Measurements from ENCODE around the gene STK17A. TPM values are rescaled to one million over a fixed set of nuclear protein-coding genes. Genes with fewer than 3 reads are reported as not detected.
"Not testable (repeated sequence)": the region's sequence is repeated elsewhere in the genome, so short reads cannot be mapped to it uniquely, and the experiment has no call there.

Gene STK17A
- total RNA-seq, 1 donor from 2014 or later: 21.7 TPM

DNA sequence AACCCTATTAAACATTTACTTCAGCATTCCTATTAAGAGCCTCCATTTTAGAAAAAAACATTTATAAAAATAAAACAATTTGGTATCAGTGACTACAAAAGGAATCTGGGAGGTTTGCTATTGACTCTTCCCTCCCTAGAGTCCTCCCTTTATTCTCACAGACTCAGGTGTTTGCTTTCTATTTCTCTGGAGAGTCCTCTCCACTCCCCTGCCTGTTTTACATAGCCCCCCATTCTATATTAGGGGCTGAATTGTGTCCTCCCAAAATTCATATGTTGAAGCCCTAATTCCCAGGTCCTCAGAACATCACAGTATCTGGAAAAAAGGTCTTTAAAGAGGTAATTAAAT is 76.6 kb downstream of the STK17A start:
- Mint-ChIP-seq H3K27ac (peak overlapping the region; percentile 29), H3K36me3 (ENCODE audit: low read depth) (peaks cover 45% of the 10 kb centered on the region)
- intact Hi-C loops (cut with micrococcal nuclease): loop anchor here (1.0 to 10.0 kb wide), 2 partner anchors 11 to 725 kb away; partner anchors contain the start of genes MRPL32 and PSMA2

DNA sequence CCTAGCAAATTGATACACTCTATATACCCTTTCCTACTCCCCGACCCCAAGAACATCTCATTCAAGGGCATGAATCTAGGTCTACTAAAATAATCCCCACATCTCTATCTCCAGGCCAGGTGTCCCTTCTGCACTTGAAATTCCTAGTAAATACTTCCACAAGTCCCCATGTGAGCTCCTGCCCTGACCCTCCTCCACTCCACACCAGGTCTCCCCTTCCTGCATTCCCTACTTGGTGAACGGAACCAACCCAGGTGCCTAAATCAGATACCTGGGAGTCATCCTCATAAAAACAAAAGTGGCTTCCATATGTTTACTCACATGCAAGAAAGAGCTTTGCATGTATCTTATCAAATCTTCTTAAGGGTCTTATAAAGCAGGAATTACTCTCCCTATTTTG is 77.2 kb downstream of the STK17A start:
- Mint-ChIP-seq H3K36me3 (ENCODE audit: low read depth) (peaks cover 46% of the 10 kb centered on the region), H3K27ac (peak overlapping the region; percentile 10), H3K9me3 (no peaks in the 10 kb centered on the region), H3K4me1 (ENCODE audit: low read depth) (peaks cover 46% of the 10 kb centered on the region), H3K27me3 (ENCODE audit: low read depth) (no peaks in the 10 kb centered on the region), H3K4me3 (ENCODE audit: low read depth) (no peak overlapping the region)
- DNase-seq (ENCODE audit: low spot score): no peak
- intact Hi-C loops (cut with micrococcal nuclease): no loop called here

More for the DNA sequence above, 76.6 kb downstream of the STK17A start:
- Mint-ChIP-seq H3K4me1 (ENCODE audit: low read depth) (peaks cover 42% of the 10 kb centered on the region), H3K4me3 (ENCODE audit: low read depth) (no peak overlapping the region), H3K27me3 (ENCODE audit: low read depth) (no peaks in the 10 kb centered on the region), H3K9me3 (peaks cover 2% of the 10 kb centered on the region)
- DNase-seq (ENCODE audit: low spot score): no peak

DNA sequence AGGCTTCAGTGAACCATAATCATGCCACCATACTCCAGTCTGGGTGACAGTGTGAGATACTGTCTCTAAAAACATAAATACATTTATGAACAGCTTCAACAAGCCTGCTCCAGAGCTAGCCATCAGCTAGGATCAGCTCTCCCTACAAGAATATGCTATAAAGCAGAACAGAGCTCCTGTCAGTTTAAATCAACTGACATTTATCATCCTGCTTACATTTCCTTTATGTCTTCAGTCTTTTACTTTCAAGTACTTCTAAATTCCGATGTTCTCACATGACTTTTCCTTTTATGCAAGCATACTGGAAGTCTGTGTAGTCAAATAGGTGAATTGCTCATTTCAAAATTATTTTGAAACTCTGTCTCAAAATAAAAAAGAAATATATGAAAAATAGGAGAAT is 81.8 kb downstream of the STK17A start:
- DNase-seq (ENCODE audit: low spot score): no peak
- H3K9me3 Mint-ChIP-seq: peaks cover 15% of the 10 kb centered on the region
- H3K36me3 Mint-ChIP-seq (ENCODE audit: low read depth): peaks cover 63% of the 10 kb centered on the region
- no peak overlapping the region for H3K27ac Mint-ChIP-seq
- no peaks in the 10 kb centered on the region for H3K27me3 Mint-ChIP-seq (ENCODE audit: low read depth)
- intact Hi-C loops (cut with micrococcal nuclease): no loop called here
- H3K4me1 Mint-ChIP-seq (ENCODE audit: low read depth): peaks cover 38% of the 10 kb centered on the region
- no peak overlapping the region for H3K4me3 Mint-ChIP-seq (ENCODE audit: low read depth)

DNA sequence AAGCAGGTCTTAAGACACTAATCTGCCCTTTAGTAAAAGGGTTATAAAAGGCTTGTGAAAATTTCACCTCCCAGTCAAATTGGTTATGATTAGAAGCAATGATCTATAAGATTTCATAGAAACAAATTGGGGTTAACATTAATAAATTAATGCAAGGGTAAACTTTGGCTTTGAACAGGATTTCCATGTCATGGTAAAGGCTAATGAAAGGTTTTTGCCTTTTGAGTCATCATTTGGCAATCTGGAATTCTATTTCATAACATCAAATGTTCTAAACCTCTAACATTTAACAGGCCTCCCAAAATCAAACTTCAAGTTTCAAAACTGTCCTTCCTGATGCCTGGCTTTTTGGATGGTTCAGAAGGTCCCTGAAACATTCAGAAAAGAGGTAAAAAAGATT is 84.0 kb downstream of the STK17A start:
- Mint-ChIP-seq H3K27me3 (ENCODE audit: low read depth) (no peaks in the 10 kb centered on the region), H3K4me3 (ENCODE audit: low read depth) (no peak overlapping the region), H3K9me3 (peaks cover 22% of the 10 kb centered on the region), H3K27ac (no peak overlapping the region), H3K4me1 (ENCODE audit: low read depth) (peaks cover 37% of the 10 kb centered on the region), H3K36me3 (ENCODE audit: low read depth) (peaks cover 64% of the 10 kb centered on the region)
- intact Hi-C loops (cut with micrococcal nuclease): no loop called here
- DNase-seq (ENCODE audit: low spot score): no peak

DNA sequence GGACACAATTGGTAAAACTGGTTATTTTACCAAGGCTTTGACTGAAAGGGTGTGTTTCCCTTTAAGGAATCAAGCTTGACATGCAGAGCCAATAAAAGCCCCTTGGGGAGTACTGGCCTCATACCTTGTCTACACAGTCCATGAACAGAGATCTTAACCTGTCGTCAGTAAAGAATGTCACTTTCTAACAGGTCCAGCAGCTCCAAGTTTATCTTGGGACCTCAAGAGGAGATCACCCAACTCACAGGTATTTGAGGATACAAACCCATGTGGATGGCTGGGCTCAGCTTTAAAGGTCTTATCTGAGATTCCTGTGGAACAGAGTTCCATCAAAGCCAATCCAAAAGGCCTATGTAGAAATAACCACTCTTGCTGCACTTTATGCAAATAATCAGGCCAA is 85.1 kb downstream of the STK17A start:
- peaks cover 39% of the 10 kb centered on the region for H3K4me1 Mint-ChIP-seq (ENCODE audit: low read depth)
- no peak overlapping the region for H3K4me3 Mint-ChIP-seq (ENCODE audit: low read depth)
- peaks cover 72% of the 10 kb centered on the region for H3K36me3 Mint-ChIP-seq (ENCODE audit: low read depth)
- no peaks in the 10 kb centered on the region for H3K27me3 Mint-ChIP-seq (ENCODE audit: low read depth)
- DNase-seq (ENCODE audit: low spot score): no peak
- intact Hi-C loops (cut with micrococcal nuclease): no loop called here
- no peak overlapping the region for H3K27ac Mint-ChIP-seq
- H3K9me3 Mint-ChIP-seq: peaks cover 33% of the 10 kb centered on the region

DNA sequence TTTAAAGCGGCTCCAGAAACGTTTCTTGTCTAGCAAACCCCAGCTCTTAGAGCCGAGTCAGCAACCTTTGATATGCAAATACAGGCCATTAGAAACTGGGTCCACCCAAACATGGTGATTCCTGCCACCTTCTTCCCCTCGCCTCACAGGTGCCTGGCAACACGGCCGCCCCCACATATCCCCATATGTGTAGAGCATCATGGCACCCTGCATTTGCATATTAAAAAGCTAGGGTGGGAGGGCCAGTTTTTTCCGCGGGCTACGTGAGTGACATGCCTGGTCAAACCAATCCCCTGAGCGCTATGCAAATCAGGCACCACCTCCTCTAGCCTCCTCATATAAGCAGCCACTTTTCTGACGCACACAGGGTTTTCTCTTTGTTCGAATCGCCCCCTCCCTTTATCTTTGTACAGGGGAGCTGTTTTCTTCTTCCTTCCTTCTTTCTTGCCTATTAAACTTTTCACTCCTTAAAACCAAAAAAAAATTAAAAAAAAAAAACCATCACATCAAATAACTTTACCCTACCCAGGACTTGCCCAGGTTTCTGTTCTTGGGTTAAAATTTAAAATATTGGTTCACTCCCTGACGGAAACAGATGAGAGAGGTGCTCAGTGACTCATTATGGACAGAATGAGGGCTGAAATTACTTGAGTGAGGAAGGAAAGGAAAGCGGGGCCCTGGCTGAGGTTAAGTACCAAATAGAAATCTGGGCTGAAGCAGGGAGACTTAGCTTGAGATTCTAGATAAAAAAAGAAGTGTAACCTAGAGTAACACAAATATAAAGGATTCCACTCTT is 86.6 kb downstream of the STK17A start:
- Mint-ChIP-seq H3K27me3 (ENCODE audit: low read depth) (no peaks in the 10 kb centered on the region), H3K4me3 (ENCODE audit: low read depth) (peak overlapping the region; percentile 73), H3K36me3 (ENCODE audit: low read depth) (peaks cover 81% of the 10 kb centered on the region), H3K9me3 (peaks cover 40% of the 10 kb centered on the region), H3K4me1 (ENCODE audit: low read depth) (peaks cover 48% of the 10 kb centered on the region), H3K27ac (peak overlapping the region; percentile 94)
- intact Hi-C loops (cut with micrococcal nuclease): loop anchor here (1.0 kb wide), 2 partner anchors 21 to 83 kb away; no protein-coding TSS in a partner anchor
- peak; percentile 26 for DNase-seq (ENCODE audit: low spot score)

DNA sequence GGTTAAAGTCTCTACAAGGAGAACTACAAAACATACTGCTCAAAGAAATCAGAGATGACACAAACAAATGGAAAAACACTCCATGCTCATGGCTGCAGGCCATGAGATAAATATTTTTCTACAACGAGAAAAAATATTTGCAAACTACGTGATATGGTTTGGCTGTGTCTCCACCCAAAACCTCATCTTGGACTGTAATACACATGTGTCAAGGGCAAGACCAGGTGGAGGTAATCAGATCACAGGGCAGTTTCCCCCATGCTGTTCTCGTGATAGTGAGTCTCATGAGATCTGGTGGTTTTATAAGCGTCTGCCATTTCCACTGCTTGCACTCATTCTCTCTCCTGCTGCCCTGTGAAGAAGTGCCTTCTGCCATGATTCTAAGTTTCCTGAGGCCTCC is 88.6 kb downstream of the STK17A start:
- intact Hi-C loops (cut with micrococcal nuclease): no loop called here
- H3K4me3 Mint-ChIP-seq (ENCODE audit: low read depth): no peak overlapping the region
- H3K9me3 Mint-ChIP-seq: peaks cover 54% of the 10 kb centered on the region
- H3K27ac Mint-ChIP-seq: no peak overlapping the region
- no peaks in the 10 kb centered on the region for H3K27me3 Mint-ChIP-seq (ENCODE audit: low read depth)
- peaks cover 39% of the 10 kb centered on the region for H3K4me1 Mint-ChIP-seq (ENCODE audit: low read depth)
- DNase-seq (ENCODE audit: low spot score): no peak
- H3K36me3 Mint-ChIP-seq (ENCODE audit: low read depth): peaks cover 74% of the 10 kb centered on the region

DNA sequence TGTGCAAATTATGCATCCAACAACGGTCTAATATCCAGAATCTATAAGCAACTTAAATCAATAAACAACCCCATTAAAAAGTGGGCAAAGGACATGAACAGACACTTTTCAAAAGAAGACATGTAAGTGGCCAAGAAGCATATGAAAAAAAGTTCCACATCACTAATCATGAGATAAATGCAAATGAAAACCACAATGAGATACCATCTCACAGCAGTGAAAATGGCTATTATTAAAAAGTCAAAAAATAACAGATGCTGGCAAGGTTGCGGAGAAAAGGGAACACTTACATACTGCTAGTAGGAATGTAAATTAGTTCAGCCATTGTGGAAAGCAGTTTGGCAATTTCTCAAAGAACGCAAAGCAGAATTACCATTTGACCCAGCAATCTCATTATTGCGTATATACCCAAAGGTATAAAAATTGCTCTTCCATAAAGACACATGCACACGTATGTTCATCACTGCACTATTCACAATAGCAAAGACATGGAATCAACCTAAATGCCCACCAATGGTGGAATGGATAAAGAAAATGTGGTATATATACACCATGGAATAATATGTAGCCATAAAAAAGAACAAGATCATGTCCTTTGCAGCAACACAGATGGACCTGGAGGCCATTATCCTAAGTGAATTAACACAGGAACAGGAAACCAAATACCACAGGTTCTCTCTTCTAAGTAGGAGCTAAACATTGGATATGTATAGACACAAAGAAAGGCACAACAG is 90.5 kb downstream of the STK17A start:
- intact Hi-C loops (cut with micrococcal nuclease); H3K4me3 Mint-ChIP-seq (ENCODE audit: low read depth); H3K27ac Mint-ChIP-seq; H3K27me3 Mint-ChIP-seq (ENCODE audit: low read depth); DNase-seq (ENCODE audit: low spot score): not testable (repeated sequence)
- Mint-ChIP-seq H3K36me3 (ENCODE audit: low read depth) (peaks cover 60% of the 10 kb centered on the region), H3K9me3 (peaks cover 42% of the 10 kb centered on the region), H3K4me1 (ENCODE audit: low read depth) (peaks cover 44% of the 10 kb centered on the region)

DNA sequence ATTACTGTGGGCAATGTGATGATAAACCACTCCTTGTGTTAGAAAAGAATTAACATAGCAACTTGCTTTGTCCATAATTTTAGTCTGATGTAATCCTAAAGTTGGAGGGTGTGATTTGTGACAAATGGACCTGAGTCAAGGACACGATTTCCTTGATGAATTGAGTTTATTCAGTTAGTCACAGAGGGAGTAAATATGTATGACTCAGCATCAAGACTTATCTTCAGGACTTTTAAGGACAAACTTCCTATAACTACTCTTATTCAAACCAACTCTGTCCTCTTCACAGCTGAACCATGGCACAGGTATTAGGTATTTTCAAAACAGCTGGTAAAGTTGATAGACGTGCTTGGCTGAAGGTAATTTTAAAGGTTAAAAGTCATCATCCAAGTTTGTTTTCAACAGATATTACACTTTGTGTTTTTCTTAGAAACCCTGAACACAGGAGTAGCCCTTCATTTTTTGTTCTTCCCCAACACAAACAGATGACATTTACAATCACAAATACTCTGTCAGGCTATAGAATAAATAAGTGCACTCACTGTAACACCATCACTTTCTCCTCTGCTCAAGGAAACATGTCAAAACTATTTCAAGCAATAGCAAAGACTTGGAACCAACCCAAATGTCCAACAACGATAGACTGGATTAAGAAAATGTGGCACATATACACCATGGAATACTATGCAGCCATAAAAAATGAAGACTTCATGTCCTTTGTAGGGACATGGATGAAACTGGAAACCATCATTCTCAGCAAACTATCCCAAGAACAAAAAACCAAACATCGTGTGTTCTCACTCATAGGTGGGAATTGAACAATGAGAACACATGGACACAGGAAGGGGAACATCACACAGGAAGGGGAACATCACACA is 91.9 kb downstream of the STK17A start:
- Mint-ChIP-seq H3K4me1 (ENCODE audit: low read depth) (peaks cover 49% of the 10 kb centered on the region), H3K9me3 (peaks cover 39% of the 10 kb centered on the region), H3K27ac (no peak overlapping the region), H3K36me3 (ENCODE audit: low read depth) (peaks cover 50% of the 10 kb centered on the region), H3K27me3 (ENCODE audit: low read depth) (no peaks in the 10 kb centered on the region), H3K4me3 (ENCODE audit: low read depth) (no peak overlapping the region)
- intact Hi-C loops (cut with micrococcal nuclease): no loop called here
- DNase-seq (ENCODE audit: low spot score): no peak

Other genes with a start within 250 kb of the STK17A start
- 67.1 and 69.1 TPM in 2 replicates for gene COA1, start 146.4 kb downstream of the STK17A start, total RNA-seq
- gene BLVRA, start 175.6 kb downstream of the STK17A start, total RNA-seq: 30.9 and 32.2 TPM in 2 replicates